B cell (primary cell): ENCODE data around the gene NOSIP. TPM values are rescaled to one million over a fixed set of nuclear protein-coding genes. Genes with fewer than 3 reads are reported as not detected.

Experiments used
- ATAC-seq: fragments of 200-7000 bp; cut with Tn5 transposase; one replicate; pipeline ENCODE4 v1.10.0; 2021; ENCODE audit warnings: low read depth, mild to moderate bottlenecking, moderate number of reproducible peaks, moderate library complexity
- CTCF ChIA-PET: fragments of 350-600 bp; sonication (Branson Sonifier 250); formaldehyde crosslinking; loops from one replicate; lab custom pipeline; 2021; ENCODE audit warnings: antibody characterized with exemption, inconsistent platforms; lab: Charles Lee
- POLR2A ChIA-PET: fragments of 350-600 bp; sonication (Branson Sonifier 250); formaldehyde crosslinking; loops from one replicate; lab custom pipeline; 2021; ENCODE audit warnings: antibody characterized with exemption; lab: Charles Lee
- DNase-seq: peaks from one replicate; pipeline ENCODE4 v3.0.0; 2013
- H2AFZ ChIP-seq: 2 replicates; pipeline ENCODE4 v1.6.1; 2012; ENCODE audit warnings: mild to moderate bottlenecking, low read depth, low read length; ENCODE audit not compliant: insufficient read depth, poor library complexity, severe bottlenecking
- H3K27ac ChIP-seq, 2 donors: 1 replicate in 1 of 2; 2 replicates in 1 of 2; pipeline ENCODE4 v1.5.1; 2012 to 2013; ENCODE audit warnings: low read length in 2 of 2, mild to moderate bottlenecking in 2 of 2, moderate library complexity in 1 of 2
- H3K27me3 ChIP-seq, 4 experiments: fragments of 200-600 bp in 1 of 4; sonication (generic) in 1 of 4; replicated peaks in 1 of 4; 1 replicate in 2 of 4; 2 replicates in 2 of 4; pipeline versions ENCODE4 v1.6.1 to v1.7.0; 2013 to 2016; ENCODE audit warnings: low read length in 3 of 4, mild to moderate bottlenecking in 2 of 4, mixed read lengths in 1 of 4, moderate library complexity in 1 of 4; ENCODE audit not compliant: insufficient read depth in 4 of 4, control insufficient read depth in 3 of 4; ENCODE audit errors: control extremely low read depth in 1 of 4
- H3K36me3 ChIP-seq, 2 experiments: replicated peaks in 1 of 2; 1 replicate in 1 of 2; 2 replicates in 1 of 2; pipeline versions ENCODE4 v1.6.1 to v1.7.1; 2013; ENCODE audit warnings: low read length in 1 of 2; ENCODE audit not compliant: insufficient read depth in 2 of 2, control insufficient read depth in 1 of 2; ENCODE audit errors: control extremely low read depth in 1 of 2, extremely low read depth in 1 of 2
- H3K4me1 ChIP-seq, 2 donors: fragments of 200-600 bp in 1 of 2; sonication (generic) in 1 of 2; 1 replicate in 1 of 2; 2 replicates in 1 of 2; pipeline versions ENCODE4 v1.5.1 to v1.6.1; 2013 to 2017; ENCODE audit warnings: low read length in 2 of 2; ENCODE audit not compliant: control insufficient read depth in 2 of 2, insufficient read depth in 2 of 2
- H3K4me2 ChIP-seq: replicated peaks from 2 replicates; pipeline ENCODE3; 2012; ENCODE audit warnings: mild to moderate bottlenecking, low read depth, low read length; ENCODE audit not compliant: poor library complexity, severe bottlenecking
- H3K4me3 ChIP-seq, 5 experiments: fragments of 200-600 bp in 1 of 5; sonication (generic) in 1 of 5; 1 replicate in 3 of 5; 2 replicates in 2 of 5; pipeline versions ENCODE4 v1.5.1 to v1.7.0; 2011 to 2016; ENCODE audit warnings: low read length in 4 of 5, mild to moderate bottlenecking in 4 of 5, low read depth in 2 of 5, control low read depth in 1 of 5, moderate library complexity in 1 of 5; ENCODE audit not compliant: insufficient read depth in 1 of 5; ENCODE audit errors: control extremely low read depth in 1 of 5, extremely low read depth in 1 of 5
- H3K79me2 ChIP-seq: fragments of 200-600 bp; sonication (generic); one replicate; pipeline ENCODE4 v1.6.0; 2016; ENCODE audit warnings: low read length; ENCODE audit not compliant: control insufficient read depth, insufficient read depth
- H3K9ac ChIP-seq: fragments of 200-600 bp; sonication (generic); 2 replicates; pipeline ENCODE4 v1.6.1; 2017; ENCODE audit warnings: mild to moderate bottlenecking, low read length, moderate library complexity
- H3K9me3 ChIP-seq, 3 donors: one replicate each; pipeline versions ENCODE4 v1.6.1 to v1.7.1; 2013; ENCODE audit warnings: low read length in 2 of 3; ENCODE audit not compliant: control insufficient read depth in 2 of 3, insufficient read depth in 1 of 3; ENCODE audit errors: control extremely low read depth in 1 of 3
- H4K20me1 ChIP-seq: 2 replicates; pipeline ENCODE4 v1.6.0; 2012; ENCODE audit warnings: mild to moderate bottlenecking, low read length; ENCODE audit not compliant: insufficient read depth, control insufficient read depth, poor library complexity, severe bottlenecking
- H3K27ac Mint-ChIP-seq: one replicate; pipeline ENCODE4 v1.8.0; 2021; ENCODE audit warnings: mixed read lengths
- H3K27me3 Mint-ChIP-seq: one replicate; pipeline ENCODE4 v1.8.0; 2021; ENCODE audit warnings: mixed read lengths
- H3K4me1 Mint-ChIP-seq: one replicate; pipeline ENCODE4 v1.8.0; 2021; ENCODE audit warnings: mixed read lengths
- H3K4me3 Mint-ChIP-seq: one replicate; pipeline ENCODE4 v1.8.0; 2021; ENCODE audit warnings: mixed read lengths
- H3K9me3 Mint-ChIP-seq: one replicate; pipeline ENCODE4 v1.8.0; 2022; ENCODE audit warnings: mixed read lengths; ENCODE audit not compliant: insufficient read depth
- CTCF ChIP-seq: fragments of 200-600 bp; IDR thresholded peaks from one replicate; pipeline ENCODE4 v1.8.0; 2022; ENCODE audit warnings: antibody characterized with exemption, mild to moderate bottlenecking
- EZH2 ChIP-seq: IDR thresholded peaks from 2 replicates; pipeline ENCODE4 v1.6.1; 2012; ENCODE audit warnings: borderline replicate concordance, low read depth, mild to moderate bottlenecking, moderate library complexity, low read length; ENCODE audit not compliant: insufficient read depth, poor library complexity, severe bottlenecking
- WGBS: methylation state at CpG from one replicate; pipeline ENCODE4 v1.1.5; 2013; ENCODE audit warnings: missing lambda C conversion rate; ENCODE audit not compliant: insufficient coverage; 5-methylcytosine and 5-hydroxymethylcytosine counted together
- intact Hi-C: fragments of 100-400 bp; cut with micrococcal nuclease; formaldehyde crosslinking; loops from one replicate; pipeline ENCODE4 v1.10.0; 2022
- polyA plus RNA-seq: library from polyadenylated mRNA; depleted of rRNA; stranded (reverse); fragments of >200 nt; gene quantifications from 2 replicates; pipeline ENCODE4 v1.2.3, GENCODE V29; 2012
- total RNA-seq, 2 donors: library from RNA; stranded (reverse); fragments of 120-200 nt in 1 of 2; gene quantifications; 1 replicate in 1 of 2; 2 replicates in 1 of 2; pipeline versions ENCODE4 v1.2.3 to v1.2.4, GENCODE V29; 2013 to 2022

The NOSIP gene
- total and polyA plus RNA-seq, 2 donors (not counting 1 experiment from before 2014, with no cell fraction given), result 55.5 to 135 TPM

- Histone ChIP-seq H3K4me1 (peaks cover 4 to 8% of the 10 kb centered on the region in 2 donors), H2AFZ (peak overlapping the region; percentile 52), H3K27ac (no peak overlapping the region), H3K4me3 (peak overlapping the region in 2 of 5 experiments; percentile 1 to 18), H3K27me3 (no peaks in the 10 kb centered on the region), H3K9me3 (no peaks in the 10 kb centered on the region), H3K36me3 (no peaks in the 10 kb centered on the region), H3K4me2 (peak overlapping the region; percentile 63), H3K79me2 (no peaks in the 10 kb centered on the region), H4K20me1 (no peaks in the 10 kb centered on the region), H3K9ac (peak overlapping the region; percentile 26)
- peak overlapping the region; percentile 79 for H3K27ac Mint-ChIP-seq
- peak; percentile 63 for ATAC-seq
- peak overlapping the region; percentile 73 for H3K4me3 Mint-ChIP-seq
- WGBS, result 0% methylated on average over 4 of the region's 9 CpGs
- no peaks in the 10 kb centered on the region for H3K9me3 Mint-ChIP-seq
- POLR2A ChIA-PET, result interaction anchor here (0.6 to 1.7 kb wide), 3 partner anchors 11 to 93 kb away, joined by 3 to 9 read pairs (median 4); partner anchors contain the start of gene RRAS
- CTCF ChIA-PET, result interaction anchor here (0.6 to 4.4 kb wide), 48 partner anchors 10 to 347 kb away, joined by 3 to 59 read pairs (median 4); partner anchors contain the start of genes BCL2L12, FLT3LG, IRF3 and PRMT1
- intact Hi-C loops, result loop anchor here (1.0 kb wide), 3 partner anchors 23 to 73 kb away; partner anchors contain the start of gene FLT3LG
- DNase-seq, result peak; percentile 88
- TF ChIP-seq EZH2 (no peak), CTCF (peak; percentile 91)
- peaks cover 13% of the 10 kb centered on the region for H3K4me1 Mint-ChIP-seq
- no peaks in the 10 kb centered on the region for H3K27me3 Mint-ChIP-seq
These were observed 33.4 kb downstream of the NOSIP start for GRCh38 chr19:49546825-49547565.

GRCh38 chr19:49544154-49544553, 36.2 kb downstream of the NOSIP start:
- CTCF ChIA-PET, result interaction anchor here (4.1 kb wide), 1 partner anchor 26 kb away, joined by 42 read pairs; no protein-coding TSS in a partner anchor
- no peak for ATAC-seq

More at GRCh38 chr19:49544154-49544553, 36.2 kb downstream of the NOSIP start:
- no peaks in the 10 kb centered on the region for H3K27me3 ChIP-seq
- no peak overlapping the region for H3K27ac ChIP-seq
- Mint-ChIP-seq H3K4me3 (no peak overlapping the region), H3K9me3 (no peaks in the 10 kb centered on the region), H3K27me3 (no peaks in the 10 kb centered on the region), H3K27ac (no peak overlapping the region), H3K4me1 (peaks cover 13% of the 10 kb centered on the region)
- H3K79me2 ChIP-seq, result no peaks in the 10 kb centered on the region
- no peaks in the 10 kb centered on the region for H4K20me1 ChIP-seq
- no peak overlapping the region for H3K4me2 ChIP-seq
- H3K36me3 ChIP-seq, result no peaks in the 10 kb centered on the region
- intact Hi-C loops, result no loop called here
- no peak overlapping the region for H2AFZ ChIP-seq
- H3K4me3 ChIP-seq, result no peak overlapping the region
- no peak for DNase-seq
- no peaks in the 10 kb centered on the region for H3K9me3 ChIP-seq
- POLR2A ChIA-PET, result no interaction called here
- H3K9ac ChIP-seq, result no peak overlapping the region
- peaks cover 4 to 8% of the 10 kb centered on the region in 2 donors for H3K4me1 ChIP-seq
- TF ChIP-seq CTCF (no peak), EZH2 (no peak)
- WGBS, result 77% methylated on average over 5 of the region's 5 CpGs
